ENCODE measurements around the gene MFAP3L. TPM values are rescaled to one million over a fixed set of nuclear protein-coding genes. Genes with fewer than 3 reads are reported as not detected.

The MFAP3L gene
- total RNA-seq, 1 donor from 2014 or later = 0.27 TPM

DNA sequence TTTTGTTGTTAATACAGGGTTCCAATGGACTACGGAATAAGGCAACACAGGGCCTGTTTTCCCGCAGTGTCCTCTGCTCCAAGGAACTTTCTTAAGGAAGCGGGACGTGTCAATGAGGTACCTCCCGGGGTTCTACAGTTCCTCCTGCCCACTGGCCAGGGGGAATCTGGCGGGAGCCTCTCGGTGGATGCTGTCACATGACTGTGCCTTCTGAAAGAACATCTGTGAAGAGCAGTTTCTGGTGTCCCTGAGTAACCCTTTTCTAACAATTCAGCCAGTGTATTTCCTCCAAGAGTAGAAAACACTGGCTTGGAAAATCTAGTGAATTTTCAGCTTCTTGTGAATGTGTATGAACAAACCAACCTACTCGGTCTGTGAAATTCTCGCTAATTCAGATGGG, 32.7 kb downstream of the MFAP3L start:
- intact Hi-C loops (cut with micrococcal nuclease) = no loop called here

GRCh38 chr4:169988252-169988651, 37.9 kb downstream of the MFAP3L start:
- intact Hi-C loops (cut with micrococcal nuclease) = no loop called here

- intact Hi-C loops (cut with micrococcal nuclease) = loop anchor here (2.0 kb wide), 1 partner anchor 39 kb away; the partner anchor contains the start of gene MFAP3L
These were observed 38.6 kb downstream of the MFAP3L start for GRCh38 chr4:169987327-169988228.

GRCh38 chr4:169986369-169986768, 39.8 kb downstream of the MFAP3L start:
- intact Hi-C loops (cut with micrococcal nuclease) = loop anchor here (2.0 kb wide), 1 partner anchor 40 kb away; the partner anchor contains the start of gene MFAP3L

GRCh38 chr4:169985881-169986280, 40.3 kb downstream of the MFAP3L start:
- intact Hi-C loops (cut with micrococcal nuclease) = loop anchor here (2.0 kb wide), 1 partner anchor 41 kb away; the partner anchor contains the start of gene MFAP3L

GRCh38 chr4:169984745-169985144, 41.5 kb downstream of the MFAP3L start:
- intact Hi-C loops (cut with micrococcal nuclease) = no loop called here

- intact Hi-C loops (cut with micrococcal nuclease) = no loop called here
These were observed 42.0 kb downstream of the MFAP3L start for GRCh38 chr4:169984173-169984572.

- intact Hi-C loops (cut with micrococcal nuclease) = no loop called here
These were observed 49.2 kb downstream of the MFAP3L start for GRCh38 chr4:169976951-169977350.

- intact Hi-C loops (cut with micrococcal nuclease) = no loop called here
These were observed 50.1 kb downstream of the MFAP3L start for GRCh38 chr4:169975838-169976796.

- intact Hi-C loops (cut with micrococcal nuclease) = no loop called here
These were observed 50.9 kb downstream of the MFAP3L start for GRCh38 chr4:169975131-169975837.

DNA sequence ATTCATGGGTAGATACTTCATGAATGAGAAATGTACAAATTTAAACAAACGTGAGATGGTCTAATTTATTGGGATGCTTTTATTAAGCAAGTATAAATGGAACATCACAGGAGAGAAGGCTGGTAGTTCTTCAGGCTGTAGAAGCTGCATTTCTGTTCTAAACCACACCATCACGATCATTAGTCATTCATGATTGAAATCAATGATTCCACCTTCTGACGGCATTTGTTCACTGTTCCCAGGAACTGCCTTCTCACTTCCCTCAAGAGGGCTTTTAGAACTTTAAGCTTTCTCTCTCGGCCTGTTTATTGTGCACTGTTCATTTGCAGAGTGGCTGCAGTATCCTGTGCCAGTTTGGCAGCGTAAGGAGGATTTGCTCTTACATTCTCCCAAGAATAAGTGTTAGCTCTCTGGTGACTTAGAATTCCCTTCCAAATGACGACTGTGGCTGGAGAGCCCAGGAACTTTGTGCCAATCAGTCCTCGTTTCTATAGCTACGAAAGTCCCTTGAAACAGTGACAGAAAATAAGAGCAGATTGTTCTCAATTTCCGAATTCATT, 54.7 kb downstream of the MFAP3L start:
- intact Hi-C loops (cut with micrococcal nuclease) = no loop called here

DNA sequence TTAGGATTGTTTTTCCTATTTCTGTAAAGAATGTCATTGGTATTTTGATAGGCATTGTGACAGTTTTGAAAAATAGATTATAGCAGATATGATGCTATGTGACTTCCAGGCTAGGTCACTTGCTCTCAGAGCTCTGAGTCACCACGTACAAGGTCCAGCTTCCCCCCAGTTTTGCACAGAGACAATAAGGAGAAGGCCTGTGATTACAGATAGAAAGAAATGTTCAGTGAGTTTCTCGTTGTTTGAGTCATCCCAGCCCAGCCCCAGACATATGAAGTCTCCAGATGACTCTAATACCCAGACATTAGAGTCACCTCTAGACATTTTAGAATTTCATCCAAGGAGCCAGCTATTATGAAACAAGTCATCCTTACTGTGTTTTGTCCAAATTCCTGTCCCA, 57.2 kb downstream of the MFAP3L start:
- intact Hi-C loops (cut with micrococcal nuclease) = no loop called here

DNA sequence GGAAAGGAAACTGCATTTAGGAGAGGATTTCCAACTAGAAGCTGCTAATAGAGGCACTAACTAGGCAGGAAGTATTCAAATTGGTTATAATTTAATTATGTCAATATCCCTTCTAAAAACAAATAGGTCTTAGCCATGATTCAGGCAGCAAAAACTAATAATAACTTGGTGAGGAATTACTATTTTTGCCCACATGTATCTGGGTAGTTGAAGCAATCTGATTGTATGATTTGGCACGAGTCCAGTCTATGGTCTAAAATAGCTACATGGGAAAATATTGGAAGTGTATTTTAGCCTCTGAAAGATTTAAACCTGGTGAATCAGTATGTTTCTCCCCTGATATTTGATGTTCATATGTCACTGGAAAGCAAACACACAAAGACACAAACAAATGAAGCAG, 62.2 kb downstream of the MFAP3L start:
- intact Hi-C loops (cut with micrococcal nuclease) = no loop called here

GRCh38 chr4:169959254-169959653, 66.9 kb downstream of the MFAP3L start:
- intact Hi-C loops (cut with micrococcal nuclease) = no loop called here

DNA sequence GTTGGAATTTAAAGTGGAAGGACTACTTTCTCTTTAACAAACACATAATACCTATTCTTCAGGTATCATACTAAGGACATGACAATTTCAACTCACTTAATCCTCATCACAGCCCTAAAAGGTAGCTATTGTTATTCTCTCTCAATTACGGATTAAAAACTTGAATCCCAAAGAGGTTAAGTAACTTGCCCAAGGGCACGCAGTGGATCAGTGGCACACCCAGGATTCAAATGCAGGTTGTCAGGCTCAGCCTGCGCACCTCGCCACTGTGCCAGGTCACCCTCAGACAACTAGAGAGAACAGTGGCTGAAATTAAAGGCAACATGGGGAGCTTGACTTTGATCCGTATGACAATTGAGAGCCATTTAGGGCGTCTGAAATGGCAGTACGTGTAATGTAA, 67.6 kb downstream of the MFAP3L start:
- intact Hi-C loops (cut with micrococcal nuclease) = no loop called here

DNA sequence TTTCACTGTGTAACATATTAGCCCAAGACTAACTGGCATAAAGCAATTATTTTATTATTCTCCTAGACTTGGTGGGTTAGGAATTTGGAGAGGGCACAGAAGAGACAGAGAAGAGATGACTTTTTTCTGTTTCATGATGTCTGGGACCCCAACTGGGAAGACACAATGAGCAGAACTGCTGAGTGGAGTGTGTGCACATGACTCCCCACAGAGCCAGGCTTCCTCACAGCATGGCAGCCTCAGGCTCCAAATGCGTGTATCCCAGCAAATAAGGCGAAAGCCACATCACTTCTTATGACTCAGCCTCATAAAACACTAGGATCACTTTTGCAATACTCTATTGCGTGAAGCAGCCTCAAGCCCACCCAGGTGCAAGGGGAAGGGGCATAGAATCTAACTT, 68.4 kb downstream of the MFAP3L start:
- intact Hi-C loops (cut with micrococcal nuclease) = no loop called here

DNA sequence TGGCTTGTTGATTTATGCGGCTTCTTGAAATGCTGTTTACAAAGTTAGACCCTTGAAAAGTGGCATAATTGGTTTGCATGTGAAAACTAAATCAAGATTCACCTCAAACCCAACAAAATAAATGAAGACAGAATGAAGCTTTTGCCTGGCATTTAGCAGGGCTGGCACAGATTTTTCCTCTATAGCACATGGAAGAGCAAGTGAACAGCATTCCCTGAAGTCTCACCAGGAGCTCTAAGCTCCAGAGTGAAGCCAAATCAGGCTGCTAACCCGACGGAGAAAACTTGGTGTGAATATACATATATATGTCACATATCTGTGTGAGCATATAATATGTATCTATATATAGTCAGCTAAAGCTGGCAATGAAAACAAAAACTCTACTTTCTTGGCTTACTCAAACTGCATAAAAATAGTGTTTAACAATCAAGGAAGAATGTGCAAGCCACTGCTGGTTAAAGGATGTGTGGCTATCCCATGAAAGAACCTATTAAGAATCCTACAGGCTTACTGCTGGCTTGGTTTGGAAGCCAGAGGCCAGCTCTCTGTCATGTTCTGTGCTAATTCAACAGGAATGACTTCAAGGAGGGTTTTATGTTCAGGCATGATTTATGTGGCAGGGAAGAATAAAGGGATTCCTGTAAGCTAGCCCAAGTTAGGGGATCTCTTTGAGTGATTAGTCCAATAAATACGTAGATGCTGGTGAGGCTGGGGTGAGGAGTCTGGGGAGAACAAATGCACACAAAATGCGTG, 69.9 kb downstream of the MFAP3L start:
- intact Hi-C loops (cut with micrococcal nuclease) = no loop called here

DNA sequence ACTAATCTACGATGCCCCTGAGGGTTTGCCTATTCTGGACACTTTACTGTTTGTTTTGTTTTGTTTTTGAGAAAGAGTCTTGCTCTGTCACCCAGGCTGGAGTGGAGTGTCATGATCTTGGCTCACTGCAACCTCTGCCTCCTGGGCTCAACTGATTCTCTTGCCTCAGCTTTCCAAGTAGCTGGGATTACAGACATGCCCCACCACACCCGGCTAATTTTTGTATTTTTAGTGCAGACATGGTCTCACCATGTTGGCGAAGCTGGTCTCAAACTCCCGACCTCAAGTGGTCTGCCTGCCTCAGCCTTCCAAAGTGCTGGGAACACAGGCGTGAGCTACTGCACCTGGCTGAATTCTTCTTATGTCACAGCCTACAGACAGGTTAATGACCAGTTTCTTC, 70.7 kb downstream of the MFAP3L start:
- intact Hi-C loops (cut with micrococcal nuclease) = no loop called here

- intact Hi-C loops (cut with micrococcal nuclease) = no loop called here
These were observed 73.8 kb downstream of the MFAP3L start for GRCh38 chr4:169952236-169953002.
